Measurements from ENCODE around the gene SORL1. TPM values are rescaled to one million over a fixed set of nuclear protein-coding genes. Genes with fewer than 3 reads are reported as not detected.

Gene SORL1
- total RNA-seq, 1 experiment from 2014 or later, result 197 TPM

DNA sequence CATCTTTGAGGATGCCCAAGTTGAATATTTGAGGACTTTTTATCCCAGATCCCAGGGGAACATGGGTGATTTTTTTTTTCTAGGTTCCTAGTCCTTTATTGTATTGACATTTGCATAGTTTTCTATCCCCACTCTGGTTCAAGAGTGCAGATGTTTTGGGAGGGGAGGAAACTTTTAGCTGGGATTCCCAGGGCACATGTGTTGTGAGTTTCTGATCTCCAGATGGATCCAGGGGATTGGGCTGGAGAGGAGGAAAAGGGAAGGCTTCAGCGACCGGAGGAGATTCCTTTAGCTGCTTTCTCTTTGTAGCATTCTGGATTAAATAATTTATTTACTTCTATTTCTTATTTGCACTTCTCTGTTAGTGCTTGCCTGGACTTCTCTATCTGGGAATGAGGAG is 15.4 kb downstream of the SORL1 start:
- no peak overlapping the region for H3K4me3 ChIP-seq (ENCODE audit: low read length)
- H3K9me3 ChIP-seq (ENCODE audit: low read length), result no peaks in the 10 kb centered on the region
- H3K27me3 ChIP-seq (ENCODE audit: low read length), result no peaks in the 10 kb centered on the region
- no peak overlapping the region for H2AFZ ChIP-seq (ENCODE audit: low read length)
- H3K79me2 ChIP-seq (ENCODE audit: low read length), result peaks cover 100% of the 10 kb centered on the region
- H4K20me1 ChIP-seq (ENCODE audit: insufficient read depth, low read depth, low read length), result peaks cover 50% of the 10 kb centered on the region
- peak overlapping the region; percentile 29 for H3K4me2 ChIP-seq (ENCODE audit: low read depth, low read length, poor library complexity, severe bottlenecking)
- peaks cover 83% of the 10 kb centered on the region for H3K4me1 ChIP-seq (ENCODE audit: low read length)
- DNase-seq, result no peak
- H3K9ac ChIP-seq (ENCODE audit: low read length), result no peak overlapping the region; the same call in 1 of the 2 replicates
- peaks cover 20% of the 10 kb centered on the region for H3K36me3 ChIP-seq (ENCODE audit: insufficient read depth, low read length)
- H3K27ac ChIP-seq (ENCODE audit: low read length), result peak overlapping the region; percentile 86
- no peaks in the 10 kb centered on the region for H3K9me2 ChIP-seq (replicated peaks; ENCODE audit: insufficient read depth, low read length)

DNA sequence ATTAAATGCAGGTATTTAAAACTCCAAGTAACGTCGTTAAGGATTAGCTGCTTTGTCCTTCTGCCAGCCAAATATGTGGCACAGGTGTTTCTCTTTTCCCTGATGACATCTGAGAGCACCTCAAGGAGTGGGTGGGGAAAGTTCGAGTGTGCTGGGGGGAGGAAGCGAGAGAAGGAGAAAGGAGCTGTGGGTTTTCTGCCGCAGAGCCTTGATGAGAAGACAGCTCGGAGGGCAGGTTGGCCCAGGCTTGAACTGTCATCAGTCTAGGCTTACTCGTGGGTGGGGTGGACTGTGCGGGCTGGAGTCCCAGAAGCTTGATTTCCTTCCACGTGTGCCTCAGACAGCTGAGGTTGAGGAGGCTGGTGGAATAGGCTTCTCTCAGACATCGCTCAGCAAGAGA is 15.9 kb downstream of the SORL1 start:
- H2AFZ ChIP-seq (ENCODE audit: low read length), result no peak overlapping the region
- H3K27me3 ChIP-seq (ENCODE audit: low read length), result no peaks in the 10 kb centered on the region
- H3K9me3 ChIP-seq (ENCODE audit: low read length), result no peaks in the 10 kb centered on the region
- H3K9ac ChIP-seq (ENCODE audit: low read length), result no peak overlapping the region; the same call in 1 of the 2 replicates
- H3K4me2 ChIP-seq (ENCODE audit: low read depth, low read length, poor library complexity, severe bottlenecking), result peak overlapping the region; percentile 29
- H3K79me2 ChIP-seq (ENCODE audit: low read length), result peaks cover 100% of the 10 kb centered on the region
- H4K20me1 ChIP-seq (ENCODE audit: insufficient read depth, low read depth, low read length), result peaks cover 45% of the 10 kb centered on the region
- DNase-seq, result no peak
- H3K9me2 ChIP-seq (replicated peaks; ENCODE audit: insufficient read depth, low read length), result no peaks in the 10 kb centered on the region
- peaks cover 78% of the 10 kb centered on the region for H3K4me1 ChIP-seq (ENCODE audit: low read length)
- H3K27ac ChIP-seq (ENCODE audit: low read length), result peak overlapping the region; percentile 86
- H3K36me3 ChIP-seq (ENCODE audit: insufficient read depth, low read length), result peaks cover 21% of the 10 kb centered on the region
- H3K4me3 ChIP-seq (ENCODE audit: low read length), result no peak overlapping the region

GRCh38 chr11:121469910-121470309 is 17.8 kb downstream of the SORL1 start:
- Histone ChIP-seq H3K79me2 (ENCODE audit: low read length) (peaks cover 98% of the 10 kb centered on the region), H3K27me3 (ENCODE audit: low read length) (no peaks in the 10 kb centered on the region), H4K20me1 (ENCODE audit: insufficient read depth, low read depth, low read length) (peaks cover 33% of the 10 kb centered on the region), H3K4me1 (ENCODE audit: low read length) (peaks cover 59% of the 10 kb centered on the region), H3K4me2 (ENCODE audit: low read depth, low read length, poor library complexity, severe bottlenecking) (no peak overlapping the region), H3K9me3 (ENCODE audit: low read length) (no peaks in the 10 kb centered on the region), H3K27ac (ENCODE audit: low read length) (no peak overlapping the region), H3K36me3 (ENCODE audit: insufficient read depth, low read length) (peaks cover 28% of the 10 kb centered on the region), H2AFZ (ENCODE audit: low read length) (no peak overlapping the region), H3K9ac (ENCODE audit: low read length) (no peak overlapping the region), H3K4me3 (ENCODE audit: low read length) (no peak overlapping the region), H3K9me2 (replicated peaks; ENCODE audit: insufficient read depth, low read length) (no peaks in the 10 kb centered on the region)
- DNase-seq, result no peak

DNA sequence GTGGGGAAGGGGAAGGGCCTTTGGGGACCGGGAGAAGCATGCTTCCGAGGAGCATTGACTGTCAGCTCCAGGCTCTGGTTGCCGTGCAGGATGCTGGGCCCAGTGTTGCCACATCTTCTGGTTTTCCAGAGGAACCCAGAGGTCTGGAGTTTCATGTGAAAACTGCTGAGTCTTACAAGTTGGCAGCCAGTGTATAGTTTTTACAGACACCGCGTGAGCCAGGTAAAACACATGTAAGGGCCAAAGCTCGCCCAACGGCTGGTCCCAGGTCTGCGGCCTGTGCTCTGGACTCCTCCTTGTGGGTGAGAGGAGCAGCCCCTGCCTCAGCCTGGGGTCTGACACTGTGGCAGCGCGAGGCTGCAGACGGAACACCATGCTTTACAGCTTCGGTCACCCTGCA is 19.1 kb downstream of the SORL1 start:
- H3K36me3 ChIP-seq (ENCODE audit: insufficient read depth, low read length), result peaks cover 32% of the 10 kb centered on the region
- H4K20me1 ChIP-seq (ENCODE audit: insufficient read depth, low read depth, low read length), result peaks cover 24% of the 10 kb centered on the region
- no peaks in the 10 kb centered on the region for H3K27me3 ChIP-seq (ENCODE audit: low read length)
- peaks cover 46% of the 10 kb centered on the region for H3K4me1 ChIP-seq (ENCODE audit: low read length)
- H2AFZ ChIP-seq (ENCODE audit: low read length), result no peak overlapping the region
- no peak overlapping the region for H3K9ac ChIP-seq (ENCODE audit: low read length)
- H3K9me2 ChIP-seq (replicated peaks; ENCODE audit: insufficient read depth, low read length), result no peaks in the 10 kb centered on the region
- H3K79me2 ChIP-seq (ENCODE audit: low read length), result peaks cover 98% of the 10 kb centered on the region
- no peak for DNase-seq
- no peaks in the 10 kb centered on the region for H3K9me3 ChIP-seq (ENCODE audit: low read length)
- H3K27ac ChIP-seq (ENCODE audit: low read length), result no peak overlapping the region
- H3K4me2 ChIP-seq (ENCODE audit: low read depth, low read length, poor library complexity, severe bottlenecking), result no peak overlapping the region
- H3K4me3 ChIP-seq (ENCODE audit: low read length), result no peak overlapping the region

DNA sequence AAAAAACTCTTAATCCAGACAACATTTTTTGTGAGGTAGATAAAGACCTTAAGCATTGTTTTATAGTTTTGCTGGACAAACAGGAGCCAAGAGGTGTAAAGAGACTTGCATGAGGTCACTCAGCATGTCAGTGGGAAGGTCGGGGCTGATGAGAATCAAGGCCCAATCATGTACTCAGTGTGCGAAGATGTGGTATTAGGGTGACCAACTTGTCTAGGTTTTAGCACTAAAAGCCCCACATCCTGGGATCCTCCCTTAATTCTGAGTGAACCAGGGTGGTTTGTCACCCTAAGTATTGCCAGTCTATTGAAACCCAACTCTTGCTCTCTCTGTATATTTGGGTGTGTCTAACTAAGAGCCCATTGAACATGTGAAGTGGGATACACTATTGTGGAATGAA is 20.2 kb downstream of the SORL1 start:
- H2AFZ ChIP-seq (ENCODE audit: low read length), result no peak overlapping the region
- H3K79me2 ChIP-seq (ENCODE audit: low read length), result peaks cover 95% of the 10 kb centered on the region
- peaks cover 16% of the 10 kb centered on the region; the same call in 1 of the 2 replicates for H4K20me1 ChIP-seq (ENCODE audit: insufficient read depth, low read depth, low read length)
- no peak overlapping the region for H3K4me2 ChIP-seq (ENCODE audit: low read depth, low read length, poor library complexity, severe bottlenecking)
- H3K9ac ChIP-seq (ENCODE audit: low read length), result no peak overlapping the region
- H3K9me2 ChIP-seq (replicated peaks; ENCODE audit: insufficient read depth, low read length), result no peaks in the 10 kb centered on the region
- H3K4me3 ChIP-seq (ENCODE audit: low read length), result no peak overlapping the region
- H3K9me3 ChIP-seq (ENCODE audit: low read length), result no peaks in the 10 kb centered on the region
- peaks cover 35% of the 10 kb centered on the region for H3K4me1 ChIP-seq (ENCODE audit: low read length)
- H3K27me3 ChIP-seq (ENCODE audit: low read length), result no peaks in the 10 kb centered on the region
- H3K27ac ChIP-seq (ENCODE audit: low read length), result no peak overlapping the region
- no peak for DNase-seq
- H3K36me3 ChIP-seq (ENCODE audit: insufficient read depth, low read length), result peaks cover 34% of the 10 kb centered on the region

DNA sequence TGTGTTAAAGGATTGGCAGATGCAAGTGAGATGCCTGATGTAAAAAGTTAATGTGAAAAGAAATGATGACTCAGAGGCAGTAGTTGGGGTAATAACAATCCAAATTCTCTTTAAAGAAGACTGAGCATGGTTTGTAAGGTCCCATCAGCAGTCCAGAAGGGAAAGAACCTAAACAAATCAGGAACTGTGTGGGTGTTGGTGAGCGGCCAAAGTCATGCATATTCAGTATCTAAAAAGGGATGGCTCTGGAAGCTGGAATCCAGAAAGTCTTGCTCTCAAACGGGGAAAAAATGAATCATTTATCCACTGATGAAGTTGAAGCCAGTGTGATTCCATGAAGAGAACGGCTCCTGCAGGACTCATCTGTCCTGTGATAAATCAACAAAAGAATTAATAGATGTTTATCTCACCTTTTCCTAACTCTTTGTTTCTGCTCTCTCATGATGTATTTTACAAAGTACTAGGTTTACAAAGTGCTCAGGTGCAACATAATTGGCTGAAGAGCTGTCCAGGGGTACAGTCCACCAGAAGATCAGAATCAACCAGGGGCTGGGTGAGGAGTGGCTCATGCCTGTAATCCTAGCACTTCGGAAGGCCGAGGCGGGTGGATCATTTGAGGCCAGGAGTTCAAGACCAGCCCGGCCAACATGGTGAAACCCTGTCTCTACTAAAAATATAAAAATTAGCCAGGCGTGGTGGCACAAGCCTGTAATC is 21.1 kb downstream of the SORL1 start:
- Histone ChIP-seq H3K4me2 (ENCODE audit: low read depth, low read length, poor library complexity, severe bottlenecking) (no peak overlapping the region), H3K9ac (ENCODE audit: low read length) (no peak overlapping the region), H3K4me3 (ENCODE audit: low read length) (no peak overlapping the region), H3K27ac (ENCODE audit: low read length) (no peak overlapping the region), H3K4me1 (ENCODE audit: low read length) (peaks cover 26% of the 10 kb centered on the region), H4K20me1 (ENCODE audit: insufficient read depth, low read depth, low read length) (peaks cover 10% of the 10 kb centered on the region; the same call in 1 of the 2 replicates), H3K36me3 (ENCODE audit: insufficient read depth, low read length) (peaks cover 37% of the 10 kb centered on the region), H3K9me3 (ENCODE audit: low read length) (no peaks in the 10 kb centered on the region), H3K27me3 (ENCODE audit: low read length) (no peaks in the 10 kb centered on the region), H2AFZ (ENCODE audit: low read length) (no peak overlapping the region), H3K9me2 (replicated peaks; ENCODE audit: insufficient read depth, low read length) (no peaks in the 10 kb centered on the region), H3K79me2 (ENCODE audit: low read length) (peaks cover 91% of the 10 kb centered on the region)
- DNase-seq, result no peak

DNA sequence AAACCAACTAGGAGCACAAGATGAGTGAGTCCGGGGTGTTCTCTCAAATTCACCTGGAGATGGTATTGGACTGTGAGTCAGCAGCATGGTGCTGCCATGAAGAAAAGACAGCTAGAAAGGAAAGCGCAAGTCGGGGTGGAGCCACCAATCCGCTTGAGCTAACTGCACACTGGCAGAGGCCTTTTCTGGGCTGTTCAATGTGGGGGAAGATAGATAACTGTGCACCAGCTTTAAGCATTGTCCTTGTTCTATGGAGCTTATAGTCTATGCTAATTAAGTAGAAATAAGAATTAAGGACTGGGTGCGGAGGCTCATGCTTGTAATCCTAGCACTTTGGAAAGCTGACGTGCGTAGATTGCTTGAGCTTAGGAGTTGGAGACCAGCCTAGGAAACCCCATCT is 22.6 kb downstream of the SORL1 start:
- no peak overlapping the region for H3K9ac ChIP-seq (ENCODE audit: low read length)
- peaks cover 14% of the 10 kb centered on the region for H3K4me1 ChIP-seq (ENCODE audit: low read length)
- no peak overlapping the region for H2AFZ ChIP-seq (ENCODE audit: low read length)
- no peaks in the 10 kb centered on the region for H3K27me3 ChIP-seq (ENCODE audit: low read length)
- H3K36me3 ChIP-seq (ENCODE audit: insufficient read depth, low read length), result peaks cover 40% of the 10 kb centered on the region
- peaks cover 87% of the 10 kb centered on the region for H3K79me2 ChIP-seq (ENCODE audit: low read length)
- H3K4me3 ChIP-seq (ENCODE audit: low read length), result no peak overlapping the region
- H3K9me2 ChIP-seq (replicated peaks; ENCODE audit: insufficient read depth, low read length), result no peaks in the 10 kb centered on the region
- H3K4me2 ChIP-seq (ENCODE audit: low read depth, low read length, poor library complexity, severe bottlenecking), result no peak overlapping the region
- peaks cover 10% of the 10 kb centered on the region; the same call in 1 of the 2 replicates for H4K20me1 ChIP-seq (ENCODE audit: insufficient read depth, low read depth, low read length)
- H3K9me3 ChIP-seq (ENCODE audit: low read length), result no peaks in the 10 kb centered on the region
- H3K27ac ChIP-seq (ENCODE audit: low read length), result no peak overlapping the region
- no peak for DNase-seq

DNA sequence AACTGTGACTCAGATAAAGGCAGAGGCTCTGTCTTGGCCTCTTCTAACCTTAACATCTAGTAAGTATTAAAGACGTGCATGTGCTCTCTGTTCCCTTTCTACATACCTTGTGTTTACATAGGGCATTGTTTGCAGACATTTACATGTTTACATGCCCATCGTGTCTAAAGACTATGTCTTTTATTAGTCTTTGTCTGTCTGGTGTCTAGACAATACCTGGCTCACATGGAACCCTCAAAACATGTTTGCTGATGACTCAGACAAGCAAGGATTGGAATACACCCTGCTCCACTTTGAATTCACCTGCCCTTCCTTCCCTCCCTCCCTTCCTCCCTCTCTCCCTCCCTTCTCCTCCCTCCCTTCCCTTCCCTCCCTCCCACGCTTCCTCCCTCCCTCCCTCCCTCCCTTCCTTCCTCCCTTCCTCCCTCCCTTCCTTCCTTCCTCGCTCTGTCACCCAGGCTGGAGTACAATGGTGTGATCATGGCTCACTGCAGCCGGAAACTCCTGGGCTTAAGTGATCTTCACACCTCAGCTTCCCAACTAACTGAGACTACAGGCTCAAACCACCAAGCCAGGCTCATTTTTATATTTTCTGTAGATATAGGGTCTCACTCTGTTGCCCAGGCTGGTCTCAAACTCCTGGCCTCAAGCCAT is 24.4 kb downstream of the SORL1 start:
- H3K4me2 ChIP-seq (ENCODE audit: low read depth, low read length, poor library complexity, severe bottlenecking), result no peak overlapping the region
- no peak overlapping the region for H2AFZ ChIP-seq (ENCODE audit: low read length)
- H3K79me2 ChIP-seq (ENCODE audit: low read length), result peaks cover 71% of the 10 kb centered on the region
- peaks cover 5% of the 10 kb centered on the region; the same call in 1 of the 2 replicates for H4K20me1 ChIP-seq (ENCODE audit: insufficient read depth, low read depth, low read length)
- DNase-seq, result no peak
- H3K4me1 ChIP-seq (ENCODE audit: low read length), result peaks cover 3% of the 10 kb centered on the region; the same call in 1 of the 2 replicates
- H3K9ac ChIP-seq (ENCODE audit: low read length), result no peak overlapping the region
- H3K27ac ChIP-seq (ENCODE audit: low read length), result no peak overlapping the region
- H3K27me3 ChIP-seq (ENCODE audit: low read length), result no peaks in the 10 kb centered on the region
- H3K4me3 ChIP-seq (ENCODE audit: low read length), result no peak overlapping the region
- H3K36me3 ChIP-seq (ENCODE audit: insufficient read depth, low read length), result peaks cover 30% of the 10 kb centered on the region
- H3K9me2 ChIP-seq (replicated peaks; ENCODE audit: insufficient read depth, low read length), result no peaks in the 10 kb centered on the region
- no peaks in the 10 kb centered on the region for H3K9me3 ChIP-seq (ENCODE audit: low read length)

All from Karpas-422 (cell line).